ENCODE results near the gene SORBS1.

DNA sequence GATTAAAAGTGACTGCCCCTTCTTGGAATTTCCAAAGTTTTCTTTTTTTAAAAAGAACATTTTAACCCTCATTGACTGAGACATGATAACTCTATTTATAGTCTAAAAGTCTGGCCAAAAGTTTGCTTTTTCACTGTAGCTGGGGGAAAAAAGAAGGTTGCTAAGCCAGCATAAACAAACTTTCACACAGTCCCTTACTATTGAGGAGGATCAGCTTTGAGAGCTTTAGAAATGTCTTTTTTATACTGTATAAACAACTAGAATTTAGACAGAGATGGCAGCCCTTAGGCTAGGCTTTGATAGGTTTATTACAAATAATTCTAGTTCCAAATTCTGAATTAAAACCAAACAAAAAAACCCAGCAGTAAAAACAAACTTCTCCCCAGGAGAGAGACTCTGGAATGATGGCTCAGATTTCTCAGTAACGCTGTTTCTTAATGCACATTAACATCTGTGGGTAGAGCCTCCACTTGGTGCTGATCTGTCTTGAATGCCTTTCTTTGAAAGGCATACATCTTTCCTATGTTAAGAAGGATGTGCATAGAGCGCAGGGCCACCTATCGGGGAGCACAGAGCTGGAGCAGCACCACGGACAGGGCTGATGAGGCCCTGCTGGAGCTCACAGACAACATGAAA is 169.5 kb downstream of the SORBS1 start:
- TF ChIP-seq POLR2A (IDR thresholded peaks at IDR 0.05) = no peak
- TF ChIP-seq, protein P1, sequence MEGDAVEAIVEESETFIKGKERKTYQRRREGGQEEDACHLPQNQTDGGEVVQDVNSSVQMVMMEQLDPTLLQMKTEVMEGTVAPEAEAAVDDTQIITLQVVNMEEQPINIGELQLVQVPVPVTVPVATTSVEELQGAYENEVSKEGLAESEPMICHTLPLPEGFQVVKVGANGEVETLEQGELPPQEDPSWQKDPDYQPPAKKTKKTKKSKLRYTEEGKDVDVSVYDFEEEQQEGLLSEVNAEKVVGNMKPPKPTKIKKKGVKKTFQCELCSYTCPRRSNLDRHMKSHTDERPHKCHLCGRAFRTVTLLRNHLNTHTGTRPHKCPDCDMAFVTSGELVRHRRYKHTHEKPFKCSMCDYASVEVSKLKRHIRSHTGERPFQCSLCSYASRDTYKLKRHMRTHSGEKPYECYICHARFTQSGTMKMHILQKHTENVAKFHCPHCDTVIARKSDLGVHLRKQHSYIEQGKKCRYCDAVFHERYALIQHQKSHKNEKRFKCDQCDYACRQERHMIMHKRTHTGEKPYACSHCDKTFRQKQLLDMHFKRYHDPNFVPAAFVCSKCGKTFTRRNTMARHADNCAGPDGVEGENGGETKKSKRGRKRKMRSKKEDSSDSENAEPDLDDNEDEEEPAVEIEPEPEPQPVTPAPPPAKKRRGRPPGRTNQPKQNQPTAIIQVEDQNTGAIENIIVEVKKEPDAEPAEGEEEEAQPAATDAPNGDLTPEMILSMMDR (IDR thresholded peaks at IDR 0.05) = peak in 1 of 6 experiments; percentile 17
